Head of caudate nucleus (tissue), 42 donors: ENCODE results near the gene DAP.
A peak's percentile ranks its signal among the peaks of the same experiment; 100 is the strongest.
"Not testable (repeated sequence)": the region's sequence is repeated elsewhere in the genome, so short reads cannot be mapped to it uniquely, and the experiment has no call there.

Experiments used
- DNase-seq, 42 donors: peaks; one replicate each; pipeline versions ENCODE4 v3.0.0 to v3.0.0-alpha.2; 2020 to 2021; ENCODE audit warnings: mixed read lengths in 7 of 42
- intact Hi-C: fragments of 100-400 bp; cut with DNase I; formaldehyde crosslinking; loops from one replicate; pipeline ENCODE4 v1.15.0; 2022

DAP gene

GRCh38 chr5:10720766-10721165 is 40.3 kb downstream of the DAP start:
- intact Hi-C loops, DNase-seq: not testable (repeated sequence)

DNA sequence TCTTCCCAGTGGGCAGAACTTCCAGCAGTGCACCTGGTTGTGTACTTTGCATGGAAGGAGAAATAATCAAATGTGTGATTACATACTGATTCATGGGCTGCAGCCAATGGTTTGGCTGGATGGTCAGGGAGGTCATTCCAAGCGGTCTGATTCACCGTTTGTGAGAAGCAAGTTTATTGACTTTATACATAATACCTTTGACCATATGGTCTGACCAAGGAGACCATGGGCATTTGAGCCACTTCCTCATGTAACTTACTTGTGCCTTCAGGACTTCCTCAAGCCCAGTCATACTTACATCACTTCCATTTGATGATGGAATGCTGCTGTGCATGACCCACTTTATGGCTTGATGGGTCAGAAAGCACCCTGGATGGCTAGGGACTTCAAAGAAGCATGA is 41.1 kb downstream of the DAP start:
- no peak for DNase-seq
- intact Hi-C loops, result no loop called here

- DNase-seq, intact Hi-C loops: not testable (repeated sequence)
Observed at GRCh38 chr5:10718617-10719016, 42.4 kb downstream of the DAP start.

DNA sequence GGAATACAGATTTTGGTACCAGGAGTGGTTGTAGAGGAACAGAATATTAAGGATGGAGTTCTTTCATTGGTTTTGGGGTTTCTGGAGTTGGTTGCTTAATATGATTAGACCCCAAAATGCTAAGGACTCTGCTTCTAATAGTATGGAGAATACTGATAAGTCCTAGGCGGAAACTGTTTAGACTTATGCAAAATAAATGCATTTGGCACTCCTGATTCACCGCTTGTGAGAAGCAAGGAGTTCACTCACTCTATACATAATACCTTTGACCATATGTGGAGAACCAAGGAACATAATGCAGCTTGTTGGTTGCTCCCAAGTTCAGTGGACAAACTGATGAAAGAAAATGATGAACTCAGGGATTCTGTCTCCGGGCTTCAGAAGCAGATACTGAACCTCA is 44.2 kb downstream of the DAP start:
- intact Hi-C loops, DNase-seq: not testable (repeated sequence)

- DNase-seq, result no peak
- intact Hi-C loops, result no loop called here
Observed at GRCh38 chr5:10715605-10716290, 45.3 kb downstream of the DAP start.

DNA sequence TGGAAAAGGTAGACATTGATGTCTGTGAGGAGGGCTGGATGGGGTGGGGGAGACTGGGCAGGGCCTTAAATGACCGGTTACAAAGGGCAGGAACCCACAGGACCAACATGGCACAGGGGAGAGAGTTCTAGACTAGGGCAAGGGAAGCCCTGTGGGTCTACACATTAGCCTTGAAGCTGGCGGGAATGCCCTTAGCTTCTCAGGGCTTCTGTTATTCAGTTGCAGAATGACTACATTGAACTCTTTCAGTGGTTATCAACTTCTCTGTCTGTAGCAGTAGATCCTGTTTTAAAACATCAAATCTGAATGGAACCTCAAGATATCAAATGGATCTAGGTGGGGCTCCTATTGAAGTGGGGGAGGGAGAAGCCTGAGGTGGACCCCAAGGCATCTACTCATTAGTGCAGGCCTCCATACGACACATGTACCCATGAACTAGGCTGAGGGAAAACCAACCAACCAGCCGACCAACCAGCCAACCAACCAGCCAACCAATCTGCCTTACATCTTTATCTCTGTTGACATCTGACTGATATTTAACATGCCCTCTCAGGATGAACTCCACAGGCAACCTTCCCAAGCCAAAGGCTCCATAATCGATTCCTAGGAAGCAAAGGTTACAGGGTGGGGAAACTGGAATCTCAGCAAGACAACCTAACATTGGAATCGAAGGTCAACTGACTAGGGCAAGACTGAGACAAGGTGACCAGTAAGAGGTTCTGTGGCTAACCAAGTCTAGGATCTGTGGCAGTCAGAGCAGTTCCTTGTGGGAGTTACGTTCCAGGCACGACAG is 48.3 kb downstream of the DAP start:
- intact Hi-C loops, result no loop called here
- no peak for DNase-seq

GRCh38 chr5:10711562-10711961 is 49.5 kb downstream of the DAP start:
- no peak for DNase-seq
- intact Hi-C loops, result no loop called here

GRCh38 chr5:10710513-10711128 is 50.4 kb downstream of the DAP start:
- intact Hi-C loops, result no loop called here
- DNase-seq, result no peak

DNA sequence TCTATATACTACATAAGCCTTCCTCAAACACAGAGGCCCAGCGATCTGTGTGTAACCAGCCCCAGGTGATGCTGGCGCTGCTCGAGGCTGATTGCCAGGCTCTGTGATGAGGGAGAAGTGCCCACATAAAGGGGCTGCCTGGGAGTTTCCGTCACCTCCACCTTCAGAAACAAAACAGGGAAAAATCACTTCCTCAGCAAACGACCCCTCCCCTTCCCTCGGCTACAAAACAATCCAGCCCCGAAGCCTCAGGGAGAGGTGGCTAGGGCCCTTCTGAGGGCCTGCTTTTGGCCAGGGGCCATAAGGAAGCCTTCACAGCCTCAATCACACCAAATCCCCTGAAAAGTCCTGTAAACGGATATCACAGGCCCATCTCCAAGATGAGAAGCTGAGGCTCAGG is 51.1 kb downstream of the DAP start:
- no peak for DNase-seq
- intact Hi-C loops, result no loop called here

- intact Hi-C loops, result no loop called here
Observed at GRCh38 chr5:10709409-10709808, 51.6 kb downstream of the DAP start.

DNA sequence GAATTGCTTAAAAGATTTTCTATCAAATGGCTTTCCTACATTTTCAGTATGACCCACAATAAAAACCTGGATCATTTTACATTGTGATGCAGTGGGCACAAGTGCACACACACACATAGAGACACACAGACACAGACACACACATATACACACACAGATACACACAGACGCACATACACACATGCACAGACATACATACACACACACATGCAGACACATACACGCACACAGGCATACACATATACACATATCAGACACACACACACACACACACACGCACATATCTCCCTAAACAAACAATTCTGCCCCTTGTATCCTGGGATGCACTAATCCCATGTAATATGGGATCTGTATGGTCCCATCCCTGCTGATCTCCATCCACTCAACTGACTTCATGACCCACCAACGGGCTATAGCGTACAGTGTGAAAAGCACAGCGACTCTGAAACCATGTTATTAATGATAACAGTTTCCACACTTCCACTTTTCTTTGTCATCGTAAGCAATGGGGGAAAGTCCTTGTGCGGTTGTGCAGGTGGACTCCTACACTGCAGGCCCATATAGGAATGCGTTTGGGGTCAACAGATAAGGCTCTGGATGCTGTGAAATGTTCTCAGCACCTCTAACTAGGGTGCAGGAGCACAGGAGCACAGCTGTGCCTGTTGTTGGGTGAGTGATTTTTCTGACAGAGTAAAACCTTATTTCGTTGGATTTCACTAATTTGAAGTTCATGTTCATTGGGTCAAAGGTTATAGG is 52.7 kb downstream of the DAP start:
- no peak for DNase-seq
- intact Hi-C loops, result no loop called here

More at GRCh38 chr5:10709409-10709808, 51.6 kb downstream of the DAP start:
- DNase-seq, result no peak

DNA sequence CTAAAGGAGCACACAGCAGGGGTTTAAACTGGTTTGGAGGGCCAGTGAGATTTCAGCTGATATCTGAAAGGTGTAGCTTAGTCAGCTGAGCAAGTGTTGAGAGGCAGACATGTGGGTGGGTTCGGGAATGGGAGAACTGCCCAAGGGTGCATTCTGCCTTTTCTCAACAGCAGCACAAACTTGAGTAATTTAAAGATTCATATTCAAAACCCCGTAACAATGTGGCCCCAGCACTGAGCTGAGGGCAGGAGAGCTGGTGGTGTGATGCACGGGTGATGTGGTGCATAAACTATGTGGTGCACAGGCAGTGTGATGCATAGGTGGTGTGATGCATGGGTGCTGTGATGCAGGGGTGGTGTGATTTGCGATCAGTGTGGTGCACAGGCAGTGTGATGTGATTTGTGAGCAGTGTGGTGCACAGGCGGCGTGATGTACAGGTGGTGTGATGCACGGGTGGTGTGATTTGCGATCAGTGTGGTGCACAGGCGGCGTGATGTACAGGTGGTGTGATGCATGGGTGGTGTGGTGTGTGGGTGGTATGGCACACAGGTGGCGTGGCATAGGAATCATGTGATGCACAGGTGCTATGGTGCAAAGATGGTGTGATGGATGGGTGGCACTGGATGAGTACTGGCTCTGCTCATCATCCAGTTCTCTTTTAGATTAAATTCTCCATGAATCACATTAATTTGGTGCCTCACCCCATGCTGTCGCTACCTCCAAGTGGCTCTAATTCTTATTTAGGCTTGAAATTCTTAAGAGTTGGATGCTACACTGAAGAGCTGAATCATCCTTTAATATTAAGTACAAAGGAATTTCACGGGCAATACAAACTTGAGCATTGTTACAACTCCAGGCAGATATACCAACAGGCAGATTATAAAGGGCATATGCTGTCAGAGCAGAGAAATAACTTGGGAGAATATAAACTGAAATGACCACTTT is 53.6 kb downstream of the DAP start:
- DNase-seq, result no peak
- intact Hi-C loops, result no loop called here

- DNase-seq, result no peak
- intact Hi-C loops, result no loop called here
Observed at GRCh38 chr5:10706326-10706725, 54.7 kb downstream of the DAP start.

- no peak for DNase-seq
- intact Hi-C loops, result no loop called here
Observed at GRCh38 chr5:10705747-10706146, 55.3 kb downstream of the DAP start.

GRCh38 chr5:10704949-10705621 is 55.9 kb downstream of the DAP start:
- intact Hi-C loops, result no loop called here
- no peak for DNase-seq

- DNase-seq, result no peak
- intact Hi-C loops, result no loop called here
Observed at GRCh38 chr5:10703676-10704075, 57.4 kb downstream of the DAP start.

DNA sequence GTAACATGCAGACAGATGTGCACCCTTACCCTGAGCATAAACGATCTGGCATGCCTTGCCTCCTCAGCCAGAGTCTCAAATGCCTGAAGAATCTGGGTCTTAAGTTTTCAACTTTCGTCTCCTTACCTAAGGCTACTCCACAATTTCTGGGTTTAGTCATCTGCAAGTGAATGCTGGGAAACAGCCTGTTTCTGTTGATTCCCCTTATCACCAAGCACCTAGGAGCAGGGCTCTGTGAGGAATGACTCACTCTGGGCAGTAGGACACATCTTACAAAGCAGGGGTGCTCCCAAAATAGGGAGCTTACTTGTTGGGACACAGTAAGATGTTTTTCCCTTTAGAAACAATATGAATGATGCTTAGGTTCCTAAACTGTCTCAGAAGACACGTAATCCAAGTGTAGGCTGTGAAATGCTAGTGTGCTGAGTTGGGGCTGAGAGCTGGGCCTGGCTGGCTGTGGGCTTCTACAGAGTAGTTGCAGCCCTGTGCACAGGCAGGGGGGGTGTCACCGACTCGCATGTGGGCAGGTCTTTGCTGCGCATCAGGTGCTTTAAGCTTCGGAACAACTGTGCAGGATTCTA is 58.0 kb downstream of the DAP start:
- DNase-seq, result peak in 29 of 42 donors; percentile 11 to 78 (median 47)
- intact Hi-C loops, result no loop called here
